HEK293 (cell line): ENCODE data around the gene LRP10.

ENCODE experiments used
- ZNF133 ChIP-seq: fragments of 450-650 bp; formaldehyde crosslinking; IDR thresholded peaks from 2 replicates; pipeline ENCODE4 v1.5.1; 2016; ENCODE audit warnings: missing biosample characterization, missing genetic modification characterization
- ZNF350 ChIP-seq: fragments of 450-650 bp; formaldehyde crosslinking; IDR thresholded peaks from 2 replicates; pipeline ENCODE4 v1.5.0; 2017; ENCODE audit warnings: missing biosample characterization, mild to moderate bottlenecking, missing genetic modification characterization
- ZNF37A ChIP-seq: fragments of 450-650 bp; IDR thresholded peaks from 2 replicates; pipeline ENCODE4 v1.5.1; 2018; ENCODE audit warnings: missing biosample characterization, missing genetic modification characterization
- ZNF701 ChIP-seq: fragments of 450-650 bp; formaldehyde crosslinking; IDR thresholded peaks from 2 replicates; pipeline ENCODE4 v1.5.1; 2016; ENCODE audit warnings: missing biosample characterization, missing genetic modification characterization
- TF ChIP-seq, protein P1 (sequence below): fragments of 450-650 bp; formaldehyde crosslinking; IDR thresholded peaks from 2 replicates; pipeline ENCODE4 v1.5.1; 2016; ENCODE audit warnings: missing biosample characterization, missing genetic modification characterization
- TF ChIP-seq, protein P2 (sequence below): fragments of 450-650 bp; formaldehyde crosslinking; IDR thresholded peaks from 2 replicates; pipeline ENCODE4 v1.5.1; 2016; ENCODE audit warnings: missing biosample characterization, missing genetic modification characterization

DNA sequence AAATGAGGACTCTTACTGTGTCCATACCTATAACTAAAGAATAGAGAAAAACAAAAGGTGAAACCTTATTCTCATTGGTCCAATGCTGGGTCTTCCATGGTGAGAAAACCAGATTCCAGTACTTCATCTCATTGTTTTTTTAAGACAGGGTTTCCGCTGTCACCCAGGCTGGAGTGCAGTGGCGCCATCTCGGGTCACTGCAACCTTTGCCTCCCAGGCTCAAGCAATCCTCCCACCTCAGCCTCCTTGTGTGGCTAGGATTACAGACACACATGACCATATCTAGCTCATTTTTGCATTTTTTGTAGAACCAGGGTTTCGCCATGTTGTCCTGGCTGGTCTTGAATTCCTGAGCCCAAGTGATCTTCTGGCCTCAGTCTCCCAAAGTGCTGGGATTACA, 34.1 kb downstream of the LRP10 start:
- TF ChIP-seq ZNF133 (tag by site-specific recombination) = no peak
- TF ChIP-seq, protein P1, sequence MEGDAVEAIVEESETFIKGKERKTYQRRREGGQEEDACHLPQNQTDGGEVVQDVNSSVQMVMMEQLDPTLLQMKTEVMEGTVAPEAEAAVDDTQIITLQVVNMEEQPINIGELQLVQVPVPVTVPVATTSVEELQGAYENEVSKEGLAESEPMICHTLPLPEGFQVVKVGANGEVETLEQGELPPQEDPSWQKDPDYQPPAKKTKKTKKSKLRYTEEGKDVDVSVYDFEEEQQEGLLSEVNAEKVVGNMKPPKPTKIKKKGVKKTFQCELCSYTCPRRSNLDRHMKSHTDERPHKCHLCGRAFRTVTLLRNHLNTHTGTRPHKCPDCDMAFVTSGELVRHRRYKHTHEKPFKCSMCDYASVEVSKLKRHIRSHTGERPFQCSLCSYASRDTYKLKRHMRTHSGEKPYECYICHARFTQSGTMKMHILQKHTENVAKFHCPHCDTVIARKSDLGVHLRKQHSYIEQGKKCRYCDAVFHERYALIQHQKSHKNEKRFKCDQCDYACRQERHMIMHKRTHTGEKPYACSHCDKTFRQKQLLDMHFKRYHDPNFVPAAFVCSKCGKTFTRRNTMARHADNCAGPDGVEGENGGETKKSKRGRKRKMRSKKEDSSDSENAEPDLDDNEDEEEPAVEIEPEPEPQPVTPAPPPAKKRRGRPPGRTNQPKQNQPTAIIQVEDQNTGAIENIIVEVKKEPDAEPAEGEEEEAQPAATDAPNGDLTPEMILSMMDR = no peak
- no peak for TF ChIP-seq ZNF701 (tag by site-specific recombination)
- TF ChIP-seq, protein P2, sequence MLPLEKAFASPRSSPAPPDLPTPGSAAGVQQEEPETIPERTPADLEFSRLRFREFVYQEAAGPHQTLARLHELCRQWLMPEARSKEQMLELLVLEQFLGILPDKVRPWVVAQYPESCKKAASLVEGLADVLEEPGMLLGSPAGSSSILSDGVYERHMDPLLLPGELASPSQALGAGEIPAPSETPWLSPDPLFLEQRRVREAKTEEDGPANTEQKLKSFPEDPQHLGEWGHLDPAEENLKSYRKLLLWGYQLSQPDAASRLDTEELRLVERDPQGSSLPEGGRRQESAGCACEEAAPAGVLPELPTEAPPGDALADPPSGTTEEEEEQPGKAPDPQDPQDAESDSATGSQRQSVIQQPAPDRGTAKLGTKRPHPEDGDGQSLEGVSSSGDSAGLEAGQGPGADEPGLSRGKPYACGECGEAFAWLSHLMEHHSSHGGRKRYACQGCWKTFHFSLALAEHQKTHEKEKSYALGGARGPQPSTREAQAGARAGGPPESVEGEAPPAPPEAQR (tag by site-specific recombination) = no peak
- no peak for TF ChIP-seq ZNF350 (tag by site-specific recombination)
- no peak for TF ChIP-seq ZNF37A (tag by site-specific recombination)
